CD1c-positive myeloid dendritic cell (primary cell): ENCODE measurements around the gene SOWAHA.

Experiments
- DNase-seq: peaks from one replicate; pipeline ENCODE4 v3.0.0-alpha.2; 2016; ENCODE audit errors: extremely low spot score

SOWAHA gene

GRCh38 chr5:132812781-132813598, at the start of gene SOWAHA:
TSS of gene SOWAHA (plus strand) at chr5:132813302. CDS start at chr5:132813622, 320 bp downstream.
- no peak for DNase-seq

- no peak for DNase-seq
Measured at GRCh38 chr5:132764051-132764450, 49.1 kb upstream of the SOWAHA start.

GRCh38 chr5:132764671-132765238, 48.3 kb upstream of the SOWAHA start:
- DNase-seq, result no peak

GRCh38 chr5:132765311-132766019, 47.6 kb upstream of the SOWAHA start:
- no peak for DNase-seq

- DNase-seq, result no peak
Measured at GRCh38 chr5:132766020-132766805, 46.9 kb upstream of the SOWAHA start.

- no peak for DNase-seq
Measured at GRCh38 chr5:132766806-132767055, 46.4 kb upstream of the SOWAHA start.

GRCh38 chr5:132767150-132767549, 46.0 kb upstream of the SOWAHA start:
- no peak for DNase-seq

GRCh38 chr5:132768485-132768868, 44.6 kb upstream of the SOWAHA start:
- no peak for DNase-seq

- DNase-seq, result no peak
Measured at GRCh38 chr5:132770476-132771159, 42.5 kb upstream of the SOWAHA start.

GRCh38 chr5:132771503-132771998, 41.6 kb upstream of the SOWAHA start:
- DNase-seq, result no peak

- no peak for DNase-seq
Measured at GRCh38 chr5:132772291-132773070, 40.6 kb upstream of the SOWAHA start.

- DNase-seq, result no peak
Measured at GRCh38 chr5:132773114-132773513, 40.0 kb upstream of the SOWAHA start.

- no peak for DNase-seq
Measured at GRCh38 chr5:132773601-132774355, 39.3 kb upstream of the SOWAHA start.

- no peak for DNase-seq
Measured at GRCh38 chr5:132774406-132774805, 38.7 kb upstream of the SOWAHA start.

GRCh38 chr5:132774896-132775295, 38.2 kb upstream of the SOWAHA start:
- no peak for DNase-seq

- DNase-seq, result no peak
Measured at GRCh38 chr5:132775476-132775961, 37.6 kb upstream of the SOWAHA start.

- no peak for DNase-seq
Measured at GRCh38 chr5:132776131-132776937, 36.8 kb upstream of the SOWAHA start.

GRCh38 chr5:132776938-132777208, 36.2 kb upstream of the SOWAHA start:
- DNase-seq, result no peak
